Psoas muscle (tissue), 8 donors: Measurements from ENCODE around the gene SLC39A12. TPM values are rescaled to one million over a fixed set of nuclear protein-coding genes. Genes with fewer than 3 reads are reported as not detected.

Source experiments
- ATAC-seq, 4 donors: fragments of 200-7000 bp; cut with Tn5 transposase; one replicate each; pipeline ENCODE4 v1.9.1; 2020; ENCODE audit warnings: moderate library complexity in 3 of 4, mild to moderate bottlenecking in 2 of 4
- DNase-seq, 2 donors: peaks; one replicate each; pipeline ENCODE4 v3.0.0-alpha.2; 2020
- H3K27ac ChIP-seq: fragments of 200-600 bp; one replicate; pipeline ENCODE4 v1.8.0; 2022
- H3K27me3 ChIP-seq, 3 donors: fragments of 200-600 bp in 1 of 3; one replicate each; pipeline versions ENCODE4 v1.6.1 to v1.8.0; 2013 to 2022; ENCODE audit warnings: low read length in 2 of 3, mild to moderate bottlenecking in 2 of 3, moderate library complexity in 1 of 3; ENCODE audit not compliant: insufficient read depth in 3 of 3
- H3K36me3 ChIP-seq, 2 donors: fragments of 200-600 bp in 1 of 2; one replicate each; pipeline versions ENCODE4 v1.6.1 to v1.8.0; 2013 to 2022; ENCODE audit warnings: low read depth in 1 of 2, mild to moderate bottlenecking in 1 of 2, moderate library complexity in 1 of 2; ENCODE audit not compliant: insufficient read depth in 1 of 2
- H3K4me1 ChIP-seq: fragments of 200-600 bp; one replicate; pipeline ENCODE4 v1.8.0; 2022
- H3K4me3 ChIP-seq: fragments of 200-600 bp; one replicate; pipeline ENCODE4 v1.8.0; 2022; ENCODE audit warnings: mild to moderate bottlenecking
- H3K9me3 ChIP-seq: fragments of 200-600 bp; one replicate; pipeline ENCODE4 v1.8.0; 2022
- WGBS, 3 donors: extraction: QIAGEN DNeasy Blood & Tissue Kit; methylation state at CpG; one replicate each; pipeline versions ENCODE4 v1.1.6 to v1.1.7; 2013; 5-methylcytosine and 5-hydroxymethylcytosine counted together
- intact Hi-C, 2 donors: fragments of 100-400 bp; cut with DNase I; formaldehyde crosslinking; loops; one replicate each; pipeline versions ENCODE4 v1.11.0 to v1.14.2; 2022
- polyA plus RNA-seq, 3 donors: library from polyadenylated mRNA; stranded (reverse); fragments of 200-250 nt; gene quantifications; one replicate each; pipeline ENCODE4 v1.2.3, GENCODE V29; 2013
- total RNA-seq, 4 donors: library from RNA; stranded (reverse); fragmentation: NEBNext Ultra II Directional in 2 of 4; extraction: Animal tissue kit (Norgen Biotek cat#: 25700) in 2 of 4; gene quantifications; one replicate each; pipeline versions ENCODE4 v1.2.1 to v1.2.4, GENCODE V29; 2021 to 2023
- TF ChIP-seq, protein P1 (sequence below): fragments of 200-600 bp; IDR thresholded peaks from one replicate; pipeline ENCODE4 v1.8.0; 2022; ENCODE audit warnings: antibody characterized with exemption
- donor health status: healthy with polysubstance abuse.
- donor health status: DM: no; HTN: no; CAD: no; lungs with moderate emphysema.
- donor health status: Bipolar disorder and iron deficiency.
- donor health status: healthy.
- donor health status: DM: yes; HTN: yes; CAD: no.
- donor health status: DM: no; HTN: no; CAD: no.
- donor health status: DM: no; HTN: no; CAD: no.
- donor health status: DM: yes; HTN: yes; CAD: no.

Gene SLC39A12
- total and polyA plus RNA-seq, 7 donors: 0.01 TPM; not detected in 6

DNA sequence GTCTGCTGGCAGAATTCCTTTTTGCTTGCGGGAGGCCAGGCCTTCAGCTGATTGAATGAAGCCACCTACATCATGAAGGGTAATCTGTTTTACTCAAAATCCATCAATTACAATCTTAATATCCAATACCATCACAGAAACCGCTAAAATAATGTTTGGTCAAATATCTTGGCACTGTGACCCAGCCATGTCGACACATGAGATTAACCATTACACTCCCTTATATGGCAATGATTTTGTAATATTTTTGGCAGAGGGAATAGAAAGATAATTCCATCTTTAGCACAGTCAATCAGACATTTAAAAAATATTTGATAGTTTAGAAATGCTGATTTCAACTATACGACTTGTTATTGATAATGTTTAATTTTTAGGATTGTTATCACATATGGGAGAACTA lies 36.5 kb upstream of the SLC39A12 start:
- H3K4me1 ChIP-seq: no peaks in the 10 kb centered on the region
- no peaks in the 10 kb centered on the region for H3K9me3 ChIP-seq
- ATAC-seq (no peak), DNase-seq (no peak)
- TF ChIP-seq, protein P1, sequence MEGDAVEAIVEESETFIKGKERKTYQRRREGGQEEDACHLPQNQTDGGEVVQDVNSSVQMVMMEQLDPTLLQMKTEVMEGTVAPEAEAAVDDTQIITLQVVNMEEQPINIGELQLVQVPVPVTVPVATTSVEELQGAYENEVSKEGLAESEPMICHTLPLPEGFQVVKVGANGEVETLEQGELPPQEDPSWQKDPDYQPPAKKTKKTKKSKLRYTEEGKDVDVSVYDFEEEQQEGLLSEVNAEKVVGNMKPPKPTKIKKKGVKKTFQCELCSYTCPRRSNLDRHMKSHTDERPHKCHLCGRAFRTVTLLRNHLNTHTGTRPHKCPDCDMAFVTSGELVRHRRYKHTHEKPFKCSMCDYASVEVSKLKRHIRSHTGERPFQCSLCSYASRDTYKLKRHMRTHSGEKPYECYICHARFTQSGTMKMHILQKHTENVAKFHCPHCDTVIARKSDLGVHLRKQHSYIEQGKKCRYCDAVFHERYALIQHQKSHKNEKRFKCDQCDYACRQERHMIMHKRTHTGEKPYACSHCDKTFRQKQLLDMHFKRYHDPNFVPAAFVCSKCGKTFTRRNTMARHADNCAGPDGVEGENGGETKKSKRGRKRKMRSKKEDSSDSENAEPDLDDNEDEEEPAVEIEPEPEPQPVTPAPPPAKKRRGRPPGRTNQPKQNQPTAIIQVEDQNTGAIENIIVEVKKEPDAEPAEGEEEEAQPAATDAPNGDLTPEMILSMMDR: no peak
- H3K4me3 ChIP-seq: no peak overlapping the region
- 69 to 74% (median 71%) methylated on average over 4 of the region's 4 CpGs for WGBS, 3 donors
- no peaks in the 10 kb centered on the region for H3K27me3 ChIP-seq
- intact Hi-C loops: no loop called here
- no peaks in the 10 kb centered on the region for H3K36me3 ChIP-seq
- H3K27ac ChIP-seq: no peak overlapping the region

GRCh38 chr10:17918187-17918903 lies 33.4 kb upstream of the SLC39A12 start:
- no peaks in the 10 kb centered on the region for H3K36me3 ChIP-seq
- no peak overlapping the region for H3K27ac ChIP-seq
- intact Hi-C loops: no loop called here
- TF ChIP-seq, protein P1: no peak
- H3K4me3 ChIP-seq: no peak overlapping the region
- H3K4me1 ChIP-seq: no peaks in the 10 kb centered on the region
- ATAC-seq (no peak), DNase-seq (no peak)
- 76 to 79% (median 77%) methylated on average over 12 of the region's 12 CpGs for WGBS, 3 donors
- H3K27me3 ChIP-seq: no peaks in the 10 kb centered on the region
- no peaks in the 10 kb centered on the region for H3K9me3 ChIP-seq

GRCh38 chr10:17921378-17921777 lies 30.3 kb upstream of the SLC39A12 start:
- Histone ChIP-seq H3K4me3 (no peak overlapping the region), H3K4me1 (no peaks in the 10 kb centered on the region), H3K9me3 (no peaks in the 10 kb centered on the region), H3K27me3 (no peaks in the 10 kb centered on the region), H3K27ac (no peak overlapping the region), H3K36me3 (no peaks in the 10 kb centered on the region)
- no peak for DNase-seq
- intact Hi-C loops: no loop called here
- WGBS, 3 donors: 76 to 83% (median 77%) methylated on average over 3 of the region's 3 CpGs
- no peak for ATAC-seq
- TF ChIP-seq, protein P1: no peak

DNA sequence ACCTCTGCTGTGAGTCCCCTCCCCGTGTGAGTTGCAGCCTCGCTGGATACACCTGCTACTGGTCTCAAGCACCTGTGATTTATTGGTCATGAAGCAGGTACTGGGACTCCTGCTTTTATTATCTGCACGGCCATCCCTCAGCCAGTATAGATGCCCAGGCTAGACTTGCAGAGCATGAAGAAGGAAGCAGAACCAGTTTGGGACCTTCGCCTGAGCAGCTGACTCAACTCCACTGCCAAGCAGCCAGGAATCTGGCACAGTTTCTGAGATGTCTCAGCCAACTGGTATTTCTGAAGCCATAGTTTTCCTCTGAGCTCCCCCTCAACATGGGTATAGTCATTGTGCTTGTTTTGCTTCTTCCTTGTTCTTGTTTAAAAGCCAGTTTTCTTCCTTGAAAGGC lies 28.0 kb upstream of the SLC39A12 start:
- no peak overlapping the region for H3K27ac ChIP-seq
- peak in 1 of 4 donors; percentile 39 for ATAC-seq
- 26 to 46% (median 40%) methylated on average over 4 of the region's 4 CpGs for WGBS, 3 donors
- intact Hi-C loops: no loop called here
- no peaks in the 10 kb centered on the region for H3K9me3 ChIP-seq
- H3K4me1 ChIP-seq: no peaks in the 10 kb centered on the region
- H3K36me3 ChIP-seq: no peaks in the 10 kb centered on the region
- TF ChIP-seq, protein P1: no peak
- H3K4me3 ChIP-seq: no peak overlapping the region
- DNase-seq: no peak
- H3K27me3 ChIP-seq: no peaks in the 10 kb centered on the region
